HuH-7.5 (cell line): ENCODE data around the gene NKD1.

Experiments
- DNase-seq: peaks from one replicate; pipeline ENCODE4 v3.0.0; 2011; ENCODE audit warnings: low spot score

Gene NKD1

GRCh38 chr16:50631249-50631984 is 83.2 kb downstream of the NKD1 start:
- no peak for DNase-seq

DNA sequence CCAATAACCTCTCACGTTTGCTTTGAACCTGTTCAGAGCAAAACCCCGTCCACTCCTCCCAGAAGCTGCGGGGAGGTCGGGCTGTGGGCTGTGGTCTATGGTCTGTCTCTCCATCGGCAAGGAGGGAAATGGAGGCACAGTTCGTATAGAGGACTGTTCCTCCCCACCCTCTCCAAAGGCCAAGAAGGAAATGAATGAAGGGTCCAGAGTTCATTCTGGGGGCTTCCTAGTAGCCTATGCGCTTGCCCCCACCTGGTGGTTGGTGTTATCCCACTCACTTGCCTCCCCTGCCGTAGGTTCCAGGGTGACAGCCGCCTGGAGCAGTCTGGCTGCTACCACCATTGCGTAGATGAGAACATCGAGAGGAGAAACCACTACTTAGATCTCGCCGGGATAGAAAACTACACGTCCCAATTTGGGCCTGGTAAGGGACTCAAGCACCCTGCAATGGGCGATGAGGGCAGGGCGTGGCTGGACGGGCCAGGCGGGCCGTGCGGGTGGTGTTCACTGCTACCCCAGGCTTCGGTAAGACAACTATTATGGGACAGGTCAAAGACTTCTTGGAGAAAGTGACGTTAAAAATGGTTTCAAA is 83.9 kb downstream of the NKD1 start:
- no peak for DNase-seq

GRCh38 chr16:50632927-50633800 is 85.0 kb downstream of the NKD1 start:
- DNase-seq, result no peak

DNA sequence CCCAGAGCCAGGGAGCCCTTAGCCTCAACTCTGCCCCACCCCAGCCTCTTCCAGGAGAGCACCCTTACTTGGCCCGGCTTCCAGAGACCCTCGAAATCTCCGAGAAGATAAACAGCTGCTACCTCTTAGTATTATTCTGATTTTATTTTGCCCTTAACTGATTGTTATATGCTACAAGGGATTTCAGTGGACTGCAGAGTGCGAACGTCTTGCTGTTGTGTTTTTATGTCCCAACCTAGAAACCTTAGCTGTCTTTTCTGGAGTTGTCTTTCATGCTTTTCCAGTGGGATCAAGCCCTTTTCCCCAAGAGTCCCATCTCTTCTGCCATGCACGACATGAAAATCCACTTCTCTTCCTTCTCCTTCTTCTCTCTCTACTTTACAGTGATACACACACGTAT is 85.9 kb downstream of the NKD1 start:
- DNase-seq, result no peak

- DNase-seq, result no peak
These were observed 86.8 kb downstream of the NKD1 start for GRCh38 chr16:50634947-50635346.

DNA sequence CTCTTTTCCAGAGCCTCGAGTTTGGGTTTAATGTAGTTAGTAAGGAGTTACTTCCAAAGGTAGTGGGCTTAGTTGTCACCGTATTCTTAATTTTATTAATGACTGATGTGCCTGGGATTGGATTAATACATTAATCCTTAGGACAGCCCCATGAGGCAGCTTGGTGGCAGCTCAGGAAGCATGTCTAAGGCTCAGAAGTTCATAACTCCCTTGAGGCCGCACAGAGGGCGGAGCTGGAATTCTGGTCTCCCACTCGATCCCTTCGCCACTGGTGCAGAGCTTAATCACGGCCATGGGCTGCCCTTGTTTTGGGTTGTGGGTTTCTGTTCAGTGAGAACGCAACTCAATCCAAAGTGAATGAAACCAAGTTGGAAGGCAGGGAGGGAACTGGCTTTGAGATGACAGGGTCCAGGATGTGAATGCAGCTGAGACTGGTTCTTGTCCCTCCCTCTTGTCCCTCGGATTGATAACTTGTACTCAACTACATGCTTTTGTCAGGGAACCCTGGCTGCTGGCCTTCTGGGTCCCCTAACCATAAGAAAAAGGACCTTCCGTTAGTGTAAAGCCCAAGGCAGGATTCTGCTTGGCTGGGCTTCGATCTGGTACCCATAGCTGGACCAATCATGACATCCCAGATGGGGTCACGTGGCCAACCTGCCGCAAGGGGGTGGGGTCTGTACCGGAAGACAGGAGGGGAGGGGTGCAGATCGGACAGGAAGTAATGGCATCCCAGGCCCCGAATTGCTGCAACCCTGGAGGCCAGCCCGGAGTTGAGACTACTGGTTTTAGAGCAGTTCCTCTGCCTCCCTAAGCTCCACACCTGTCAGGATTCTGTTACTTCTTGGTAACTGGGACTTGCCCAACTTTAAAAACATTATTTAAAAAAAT is 87.6 kb downstream of the NKD1 start:
- DNase-seq, result no peak

- no peak for DNase-seq
These were observed 88.7 kb downstream of the NKD1 start for GRCh38 chr16:50636753-50637374.

- DNase-seq, result no peak
These were observed 89.8 kb downstream of the NKD1 start for GRCh38 chr16:50637716-50638602.

DNA sequence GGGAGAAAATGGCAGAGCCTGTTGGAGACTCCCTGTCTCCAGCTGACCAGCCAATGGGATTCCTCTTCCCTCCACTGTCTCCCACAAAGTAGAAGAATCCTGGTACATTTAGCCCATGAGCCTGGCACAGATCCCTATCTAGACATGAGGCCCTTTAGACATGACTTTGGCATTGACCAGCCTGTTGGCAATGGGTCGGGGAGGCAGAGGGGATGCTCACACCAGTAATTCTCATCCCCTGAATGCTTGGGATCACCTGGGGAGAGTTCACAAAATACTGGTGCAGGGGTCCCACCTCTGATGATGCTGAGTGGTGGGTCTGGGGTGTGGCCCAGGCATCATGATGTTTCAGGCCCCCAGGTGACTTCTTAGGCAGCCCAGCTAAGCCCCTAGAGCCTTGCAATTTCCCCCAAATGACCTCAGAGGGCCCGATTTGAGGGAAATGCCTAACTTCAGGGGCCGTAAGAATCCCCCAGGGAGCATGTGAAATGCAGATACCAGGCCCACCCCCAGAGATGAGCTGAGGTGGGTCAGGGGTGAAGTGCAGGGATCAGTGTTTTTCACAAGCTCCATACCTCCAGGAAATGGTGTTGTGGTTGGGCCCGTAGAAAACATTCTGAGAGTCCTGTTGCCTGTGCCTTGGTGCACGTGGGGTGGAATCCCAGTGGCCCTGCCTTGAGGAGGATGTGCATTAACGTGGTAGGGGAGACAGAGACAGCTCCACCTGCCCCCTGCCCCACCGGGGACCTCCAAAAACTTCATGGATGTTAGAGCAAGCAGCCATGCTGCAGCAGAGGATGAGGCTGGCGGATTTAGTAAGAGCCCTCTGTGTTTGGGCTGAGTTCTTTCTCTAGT is 90.8 kb downstream of the NKD1 start:
- no peak for DNase-seq

- DNase-seq, result no peak
These were observed 92.2 kb downstream of the NKD1 start for GRCh38 chr16:50640391-50640790.

- no peak for DNase-seq
These were observed 93.0 kb downstream of the NKD1 start for GRCh38 chr16:50640919-50641817.

GRCh38 chr16:50641818-50642187 is 93.6 kb downstream of the NKD1 start:
- no peak for DNase-seq

DNA sequence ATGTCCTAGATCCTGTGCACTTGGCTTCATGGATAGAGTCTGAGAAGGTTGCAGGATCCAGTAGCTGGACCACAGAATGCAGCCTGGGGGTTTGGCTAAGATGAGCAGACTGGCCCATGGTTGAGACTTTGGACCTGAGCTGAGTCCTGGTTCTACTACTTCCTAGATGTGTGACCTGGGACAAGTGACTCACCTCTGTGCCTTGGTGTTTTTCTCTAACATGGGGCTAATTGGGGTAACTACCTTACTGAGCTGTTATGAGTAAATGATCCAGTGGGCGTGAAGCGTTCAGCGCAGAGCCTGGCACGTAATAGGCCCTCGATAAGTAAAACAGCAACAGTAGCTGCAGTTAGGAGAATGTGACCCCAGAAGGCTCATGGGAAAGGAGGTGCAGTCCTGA is 94.2 kb downstream of the NKD1 start:
- no peak for DNase-seq

DNA sequence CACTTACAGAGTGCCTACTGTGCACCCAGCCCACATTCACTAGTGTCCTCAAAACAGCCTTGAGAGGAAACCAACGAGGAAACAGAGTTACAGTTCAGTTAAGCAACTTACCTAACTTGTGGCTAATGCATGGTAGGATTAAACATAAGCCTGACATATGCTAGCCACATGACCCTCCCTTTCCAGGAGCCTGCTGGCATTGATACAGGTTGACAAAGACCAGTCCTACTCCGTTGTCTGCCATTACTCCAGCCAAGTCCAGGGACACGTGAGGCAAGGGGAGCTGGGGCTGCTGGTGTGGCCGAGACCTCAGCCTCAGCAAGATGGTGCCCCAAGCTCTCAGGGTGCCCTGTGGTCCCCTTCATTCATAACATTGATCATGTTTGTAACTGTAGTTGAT is 95.0 kb downstream of the NKD1 start:
- DNase-seq, result no peak

GRCh38 chr16:50644245-50644644 is 96.0 kb downstream of the NKD1 start:
- DNase-seq, result no peak

GRCh38 chr16:50644729-50645128 is 96.5 kb downstream of the NKD1 start:
- DNase-seq, result no peak

DNA sequence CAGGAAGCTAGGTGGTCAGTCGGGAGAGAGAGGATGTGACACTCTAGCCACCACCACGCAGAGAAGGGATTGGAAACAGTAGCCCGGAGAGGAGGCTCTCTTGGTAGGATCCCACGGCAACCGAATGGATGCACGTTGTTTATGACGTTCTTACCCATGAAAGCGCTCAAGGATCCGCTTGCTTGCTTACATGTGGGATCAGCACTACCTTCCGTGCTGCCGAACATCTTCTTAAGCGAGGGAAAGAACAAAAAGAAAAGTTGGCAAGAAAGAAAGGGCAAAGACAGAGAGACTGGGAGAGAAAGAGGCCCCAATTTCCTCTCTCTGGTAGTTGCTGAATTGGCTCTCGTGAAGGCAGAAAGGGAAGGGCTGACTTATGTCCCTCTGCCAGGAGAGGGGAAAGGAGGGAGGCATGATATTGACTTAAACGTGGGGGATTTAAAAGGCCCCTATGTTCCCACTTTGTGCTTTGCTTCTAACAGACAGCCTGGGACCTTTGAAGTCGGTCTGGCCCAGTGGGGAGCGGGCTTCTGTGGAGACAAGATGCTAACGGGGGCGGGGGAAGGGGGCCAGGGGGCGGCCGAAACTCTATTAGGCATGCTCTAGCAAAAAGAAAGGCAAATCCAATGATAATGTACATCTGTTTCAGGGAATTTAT is 97.5 kb downstream of the NKD1 start:
- no peak for DNase-seq

GRCh38 chr16:50646345-50646744 is 98.1 kb downstream of the NKD1 start:
- no peak for DNase-seq
